Fibroblast of lung (primary cell): ENCODE results near the gene STEAP1B. TPM values are rescaled to one million over a fixed set of nuclear protein-coding genes. Genes with fewer than 3 reads are reported as not detected.

Source experiments
- DNase-seq, 2 donors: peaks; one replicate each; pipeline versions ENCODE4 v3.0.0 to v3.0.0-alpha.2; 2010; ENCODE audit warnings: low read depth in 2 of 2
- H2AFZ ChIP-seq: 2 replicates; pipeline ENCODE4 v1.5.1; 2012; ENCODE audit warnings: low read length, control low read depth, inconsistent platforms
- H3K27ac ChIP-seq: 2 replicates; pipeline ENCODE4 v1.5.1; 2011; ENCODE audit warnings: low read length, control low read depth; ENCODE audit not compliant: insufficient read depth
- H3K27me3 ChIP-seq: 2 replicates; pipeline ENCODE4 v1.5.1; 2011; ENCODE audit warnings: mild to moderate bottlenecking, low read length; ENCODE audit not compliant: control insufficient read depth, insufficient read depth
- H3K36me3 ChIP-seq: 2 replicates; pipeline ENCODE4 v1.5.1; 2011; ENCODE audit warnings: low read length; ENCODE audit not compliant: control insufficient read depth, insufficient read depth
- H3K4me1 ChIP-seq: 2 replicates; pipeline ENCODE4 v1.5.1; 2011; ENCODE audit warnings: low read length; ENCODE audit not compliant: control insufficient read depth, insufficient read depth; ENCODE audit errors: extremely low read depth
- H3K4me2 ChIP-seq: 2 replicates; pipeline ENCODE4 v1.5.1; 2011; ENCODE audit warnings: low read length, control low read depth; ENCODE audit not compliant: insufficient read depth; ENCODE audit errors: extremely low read depth
- H3K4me3 ChIP-seq, 4 experiments: fragments of 200-600 bp in 1 of 4; sonication (generic) in 1 of 4; replicated peaks in 1 of 4; 2 replicates each; pipeline ENCODE4 v1.5.1; 2011 to 2016; ENCODE audit warnings: low read length in 4 of 4, low read depth in 3 of 4, mild to moderate bottlenecking in 3 of 4, control low read depth in 2 of 4, inconsistent platforms in 1 of 4, mixed read lengths in 1 of 4; ENCODE audit not compliant: insufficient read depth in 1 of 4; ENCODE audit errors: control extremely low read depth in 1 of 4
- H3K79me2 ChIP-seq: 2 replicates; pipeline ENCODE4 v1.5.1; 2012; ENCODE audit warnings: mild to moderate bottlenecking, low read length, inconsistent platforms; ENCODE audit not compliant: control insufficient read depth, insufficient read depth
- H3K9ac ChIP-seq: 2 replicates; pipeline ENCODE4 v1.5.1; 2011; ENCODE audit warnings: mild to moderate bottlenecking, low read length, control low read depth; ENCODE audit not compliant: insufficient read depth
- H3K9me3 ChIP-seq: 2 replicates; pipeline ENCODE4 v1.5.1; 2012; ENCODE audit warnings: low read depth, low read length; ENCODE audit not compliant: control insufficient read depth, insufficient read depth
- H4K20me1 ChIP-seq: 2 replicates; pipeline ENCODE4 v1.5.1; 2011; ENCODE audit warnings: low read length; ENCODE audit not compliant: control insufficient read depth, insufficient read depth; ENCODE audit errors: extremely low read depth
- EZH2 ChIP-seq: IDR thresholded peaks from 2 replicates; pipeline ENCODE4 v1.5.1; 2012; ENCODE audit warnings: low read length, control low read depth, mild to moderate bottlenecking; ENCODE audit errors: missing control alignments
- polyA plus RNA-seq, 2 donors: library from polyadenylated mRNA; depleted of rRNA in 1 of 2; stranded (reverse) in 1 of 2; unstranded in 1 of 2; fragments of >200 nt; gene quantifications; 2 replicates each; pipeline ENCODE4 v1.2.1, GENCODE V29; 2011 to 2012; ENCODE audit warnings: missing spikeins in 1 of 2
- total RNA-seq: library from RNA; depleted of rRNA; stranded (reverse); fragments of >200 nt; gene quantifications from 2 replicates; pipeline ENCODE4 v1.2.1, GENCODE V29; 2014
- TF ChIP-seq, protein P1 (sequence below), 2 donors: IDR thresholded peaks in 1 of 2; conservative IDR thresholded peaks in 1 of 2; 1 replicate in 1 of 2; 2 replicates in 1 of 2; pipeline ENCODE4 v1.5.1; 2011 to 2012; ENCODE audit warnings: low read length in 2 of 2, control low read depth in 1 of 2, inconsistent platforms in 1 of 2, low read depth in 1 of 2, mild to moderate bottlenecking in 1 of 2

Gene STEAP1B
- total and polyA plus RNA-seq, 2 donors (not counting 1 experiment from before 2014, with no cell fraction given) = 11.4 to 14.7 TPM

DNA sequence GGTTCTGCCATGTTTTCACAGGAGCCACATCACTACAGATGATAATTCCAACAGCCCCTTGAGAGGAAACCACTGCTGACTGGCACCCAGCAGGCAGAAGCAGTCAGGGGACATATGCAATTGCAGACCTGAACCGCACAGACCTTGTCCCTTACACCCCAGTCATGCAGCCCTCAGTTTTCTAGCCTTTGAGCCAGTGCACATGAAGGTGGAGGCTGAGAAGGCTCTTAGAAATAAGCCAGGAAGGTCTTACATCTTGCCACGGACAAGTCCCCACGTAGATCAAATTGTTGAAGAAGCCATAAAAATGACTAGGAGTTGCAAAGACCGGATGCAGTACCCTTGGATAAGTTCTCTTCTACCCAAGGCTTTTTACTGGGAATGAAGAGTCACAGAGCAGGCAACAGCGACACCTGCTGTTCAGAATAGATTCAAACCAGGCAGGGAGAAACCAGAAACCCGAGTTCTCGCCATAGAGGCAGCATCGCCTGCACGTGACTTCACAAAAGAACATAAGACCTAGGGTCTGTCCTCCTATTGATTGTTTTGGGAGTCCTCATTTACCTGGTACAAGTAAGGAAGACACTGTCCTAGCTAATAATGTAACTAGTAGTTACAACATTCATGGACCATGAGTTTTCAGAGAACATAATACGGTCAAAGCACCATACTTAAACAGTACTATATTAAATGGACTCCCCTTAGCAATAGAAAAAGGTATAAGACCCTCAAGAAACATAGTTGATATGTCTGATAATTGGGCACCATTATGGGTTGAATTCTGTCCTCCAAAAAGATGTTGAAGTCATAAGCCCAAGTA, 11.1 kb downstream of the STEAP1B start:
- DNase-seq = peak; percentile 43 to 81
- Histone ChIP-seq H3K27ac (no peak overlapping the region), H3K4me2 (no peak overlapping the region), H3K9me3 (no peaks in the 10 kb centered on the region), H3K9ac (no peak overlapping the region), H3K79me2 (no peaks in the 10 kb centered on the region), H2AFZ (no peak overlapping the region), H3K4me1 (no peaks in the 10 kb centered on the region), H3K36me3 (no peaks in the 10 kb centered on the region), H4K20me1 (no peaks in the 10 kb centered on the region), H3K4me3 (no peak overlapping the region), H3K27me3 (no peaks in the 10 kb centered on the region)
- TF ChIP-seq EZH2 = no peak
- TF ChIP-seq, protein P1, sequence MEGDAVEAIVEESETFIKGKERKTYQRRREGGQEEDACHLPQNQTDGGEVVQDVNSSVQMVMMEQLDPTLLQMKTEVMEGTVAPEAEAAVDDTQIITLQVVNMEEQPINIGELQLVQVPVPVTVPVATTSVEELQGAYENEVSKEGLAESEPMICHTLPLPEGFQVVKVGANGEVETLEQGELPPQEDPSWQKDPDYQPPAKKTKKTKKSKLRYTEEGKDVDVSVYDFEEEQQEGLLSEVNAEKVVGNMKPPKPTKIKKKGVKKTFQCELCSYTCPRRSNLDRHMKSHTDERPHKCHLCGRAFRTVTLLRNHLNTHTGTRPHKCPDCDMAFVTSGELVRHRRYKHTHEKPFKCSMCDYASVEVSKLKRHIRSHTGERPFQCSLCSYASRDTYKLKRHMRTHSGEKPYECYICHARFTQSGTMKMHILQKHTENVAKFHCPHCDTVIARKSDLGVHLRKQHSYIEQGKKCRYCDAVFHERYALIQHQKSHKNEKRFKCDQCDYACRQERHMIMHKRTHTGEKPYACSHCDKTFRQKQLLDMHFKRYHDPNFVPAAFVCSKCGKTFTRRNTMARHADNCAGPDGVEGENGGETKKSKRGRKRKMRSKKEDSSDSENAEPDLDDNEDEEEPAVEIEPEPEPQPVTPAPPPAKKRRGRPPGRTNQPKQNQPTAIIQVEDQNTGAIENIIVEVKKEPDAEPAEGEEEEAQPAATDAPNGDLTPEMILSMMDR (conservative IDR thresholded peaks at IDR 0.05 in 1 of 2, IDR thresholded peaks at IDR 0.05 in 1 of 2; ENCODE audit: low read depth in 1 of 2, low read length in 2 of 2) = peak; percentile 83 to 94

DNA sequence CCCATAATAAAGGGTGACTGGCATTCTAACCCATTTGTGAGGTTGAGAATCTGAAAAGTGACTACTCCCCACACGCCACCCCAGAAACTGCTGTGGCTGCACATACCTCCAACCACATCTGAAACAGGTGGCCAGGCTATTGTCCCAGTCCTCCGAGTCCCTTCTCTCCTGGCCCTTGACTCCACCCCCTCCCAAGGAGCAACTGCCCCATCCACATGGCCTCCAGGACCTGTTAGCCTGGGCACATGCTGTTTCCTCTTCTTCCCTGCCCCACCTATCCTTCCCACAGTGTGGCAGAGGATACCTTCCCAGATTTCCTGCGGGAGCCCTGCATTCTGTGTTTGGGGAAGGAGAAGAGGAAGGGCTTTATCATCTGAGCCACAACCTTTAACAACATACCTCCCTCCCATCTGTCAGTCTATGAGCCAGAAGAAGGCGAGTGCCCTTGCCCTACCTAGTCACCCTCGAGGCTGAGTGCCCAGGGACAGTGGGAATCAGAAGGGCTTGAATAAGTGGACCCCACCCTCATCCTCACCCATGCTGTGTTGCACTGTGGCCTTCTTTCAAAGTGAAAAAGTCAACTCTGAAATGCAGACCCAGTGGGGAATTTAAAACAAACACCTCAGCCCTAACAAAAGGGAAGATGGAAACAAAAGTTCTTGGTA, 11.9 kb downstream of the STEAP1B start:
- Histone ChIP-seq H3K4me3 (no peak overlapping the region), H3K27ac (no peak overlapping the region)
- TF ChIP-seq, protein P1 (conservative IDR thresholded peaks at IDR 0.05 in 1 of 2, IDR thresholded peaks at IDR 0.05 in 1 of 2; ENCODE audit: low read depth in 1 of 2, low read length in 2 of 2) = no peak
- TF ChIP-seq EZH2 = no peak

DNA sequence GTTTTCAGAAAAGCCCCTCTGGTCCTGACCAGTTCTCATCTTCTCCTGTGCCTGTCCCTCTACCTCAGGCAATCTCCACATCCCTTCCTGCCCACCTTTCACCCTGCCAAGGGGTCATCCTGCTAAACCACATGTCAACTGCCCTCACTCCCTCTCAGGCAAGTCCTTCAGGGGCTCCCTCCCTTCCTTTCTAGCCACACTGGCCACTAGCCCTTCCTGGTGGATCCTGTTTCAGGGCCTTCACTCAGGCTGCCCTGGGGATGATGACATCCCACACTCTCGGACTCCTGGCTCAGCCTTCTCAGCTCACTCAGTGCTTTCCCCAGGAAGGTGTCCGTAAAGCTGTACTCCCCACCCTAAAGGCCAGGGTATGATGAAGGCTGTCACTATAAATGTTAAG, 13.4 kb downstream of the STEAP1B start:
- no peak for TF ChIP-seq EZH2
- TF ChIP-seq, protein P1 (conservative IDR thresholded peaks at IDR 0.05 in 1 of 2, IDR thresholded peaks at IDR 0.05 in 1 of 2; ENCODE audit: low read depth in 1 of 2, low read length in 2 of 2) = no peak
- Histone ChIP-seq H3K4me1 (no peaks in the 10 kb centered on the region), H3K27me3 (no peaks in the 10 kb centered on the region), H3K9me3 (no peaks in the 10 kb centered on the region), H3K27ac (no peak overlapping the region), H3K79me2 (no peaks in the 10 kb centered on the region), H3K36me3 (no peaks in the 10 kb centered on the region), H3K4me3 (no peak overlapping the region), H3K4me2 (no peak overlapping the region), H3K9ac (no peak overlapping the region), H4K20me1 (no peaks in the 10 kb centered on the region), H2AFZ (no peak overlapping the region)
- DNase-seq = no peak

More for the DNA sequence above, 11.9 kb downstream of the STEAP1B start:
- Histone ChIP-seq H2AFZ (no peak overlapping the region), H4K20me1 (no peaks in the 10 kb centered on the region), H3K4me2 (no peak overlapping the region), H3K4me1 (no peaks in the 10 kb centered on the region), H3K9ac (no peak overlapping the region), H3K9me3 (no peaks in the 10 kb centered on the region), H3K27me3 (no peaks in the 10 kb centered on the region), H3K79me2 (no peaks in the 10 kb centered on the region), H3K36me3 (no peaks in the 10 kb centered on the region)
- DNase-seq = no peak
